H7 (cell line): ENCODE results near the gene CYBB. TPM values are rescaled to one million over a fixed set of nuclear protein-coding genes. Genes with fewer than 3 reads are reported as not detected.

Experiments
- DNase-seq: peaks from one replicate; pipeline ENCODE4 v3.0.0; 2012
- H3K27me3 ChIP-seq: 2 replicates; pipeline ENCODE4 v1.6.0; 2011; ENCODE audit warnings: mild to moderate bottlenecking, low read length; ENCODE audit not compliant: control insufficient read depth, insufficient read depth
- H3K36me3 ChIP-seq: replicated peaks from 2 replicates; pipeline ENCODE4 v1.5.1; 2011; ENCODE audit warnings: low read length; ENCODE audit not compliant: control insufficient read depth, insufficient read depth
- H3K4me3 ChIP-seq: 2 replicates; pipeline ENCODE4 v1.5.1; 2011; ENCODE audit warnings: low read depth, mild to moderate bottlenecking, control low read depth, low read length, moderate library complexity; ENCODE audit not compliant: insufficient read depth
- total RNA-seq: library from RNA; depleted of rRNA; stranded (reverse); fragments of >200 nt; shearing (Covaris generic); gene quantifications from 2 replicates; pipeline ENCODE4 v1.2.3, GENCODE V29; 2014; rRNA removed

CYBB gene
- total RNA-seq, 1 experiment from 2014 or later, result 0.14 TPM

DNA sequence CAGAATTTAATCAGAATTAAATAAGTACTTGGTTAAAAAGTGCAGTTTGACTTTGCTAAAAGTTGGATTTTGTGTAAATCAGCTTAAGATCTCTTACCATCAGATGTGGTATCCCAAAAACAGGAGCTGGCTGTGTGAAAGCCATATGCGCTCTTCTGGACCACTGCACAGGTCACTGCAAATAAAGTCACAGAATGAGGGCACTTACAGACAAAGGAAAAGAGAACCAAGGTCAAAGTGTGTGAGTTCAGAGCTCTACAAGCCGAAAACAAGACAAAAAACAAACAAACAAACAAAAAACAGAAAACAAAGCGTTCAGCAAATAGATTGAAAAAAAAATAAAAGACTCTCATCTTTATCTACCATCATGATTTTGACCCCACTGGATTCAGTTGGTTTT, 61.1 kb downstream of the CYBB start:
- DNase-seq, result no peak
- Histone ChIP-seq H3K36me3 (no peaks in the 10 kb centered on the region), H3K4me3 (no peak overlapping the region), H3K27me3 (no peaks in the 10 kb centered on the region)

DNA sequence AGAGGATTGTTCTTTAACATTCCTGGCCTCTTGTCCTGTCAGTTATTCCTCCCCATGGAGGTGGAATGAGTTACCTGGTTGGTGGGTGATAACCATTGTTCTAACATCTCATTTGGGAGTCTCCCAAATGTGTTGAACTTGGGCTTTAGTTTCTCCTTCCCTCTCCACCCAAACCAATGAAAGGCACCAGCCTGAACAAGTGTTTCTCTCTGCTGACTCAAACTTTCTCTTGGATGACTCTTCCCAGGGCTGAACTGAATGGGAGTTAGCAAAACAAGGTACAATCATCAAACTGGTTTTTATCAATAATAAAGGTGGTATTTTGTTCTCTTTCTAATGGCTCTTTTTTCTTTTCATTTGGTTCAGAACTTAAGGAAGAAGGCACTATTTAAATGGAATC, 64.8 kb downstream of the CYBB start:
- Histone ChIP-seq H3K27me3 (no peaks in the 10 kb centered on the region), H3K4me3 (no peak overlapping the region), H3K36me3 (no peaks in the 10 kb centered on the region)
- DNase-seq, result no peak

DNA sequence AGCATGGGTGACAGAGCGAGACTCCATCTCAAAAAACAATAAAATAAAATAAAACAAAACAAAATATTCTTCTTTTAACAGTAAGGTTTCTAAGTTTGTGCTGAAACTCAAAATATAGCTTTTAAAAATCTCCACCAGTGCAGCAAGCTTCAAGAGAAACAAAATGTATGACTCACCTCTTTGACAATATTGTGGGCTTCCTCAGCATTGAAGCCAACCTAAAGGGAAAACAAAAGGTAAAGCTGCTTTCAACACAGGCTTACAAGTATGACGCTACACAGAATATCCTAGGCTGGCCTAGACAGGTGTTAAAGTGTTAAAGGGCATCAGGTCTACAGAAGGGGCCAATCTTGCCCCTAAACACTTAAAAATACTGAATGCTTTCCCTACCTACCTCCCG, 66.3 kb downstream of the CYBB start:
- Histone ChIP-seq H3K4me3 (no peak overlapping the region), H3K36me3 (no peaks in the 10 kb centered on the region), H3K27me3 (no peaks in the 10 kb centered on the region)
- DNase-seq, result no peak

DNA sequence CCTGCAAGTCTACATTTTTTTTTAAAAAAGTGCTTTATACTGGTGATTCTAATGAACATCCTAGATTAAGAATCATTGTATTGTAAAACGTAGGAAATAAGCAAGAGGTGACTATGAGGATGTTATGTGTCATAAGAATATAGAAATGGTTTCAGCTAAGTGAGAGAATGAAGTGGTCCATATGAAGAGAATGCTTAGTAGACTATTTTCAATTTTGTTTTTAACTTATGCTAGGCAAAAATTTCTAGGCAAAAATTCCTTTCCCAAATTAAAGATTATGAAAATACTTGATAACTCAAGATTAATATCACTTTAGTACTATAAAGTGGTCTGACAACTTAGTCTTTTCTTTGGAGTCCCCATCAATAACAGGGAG, 66.7 kb downstream of the CYBB start:
- no peak for DNase-seq
- peak overlapping the region; percentile 60 for H3K4me3 ChIP-seq
- H3K36me3 ChIP-seq, result no peaks in the 10 kb centered on the region
- no peaks in the 10 kb centered on the region for H3K27me3 ChIP-seq

DNA sequence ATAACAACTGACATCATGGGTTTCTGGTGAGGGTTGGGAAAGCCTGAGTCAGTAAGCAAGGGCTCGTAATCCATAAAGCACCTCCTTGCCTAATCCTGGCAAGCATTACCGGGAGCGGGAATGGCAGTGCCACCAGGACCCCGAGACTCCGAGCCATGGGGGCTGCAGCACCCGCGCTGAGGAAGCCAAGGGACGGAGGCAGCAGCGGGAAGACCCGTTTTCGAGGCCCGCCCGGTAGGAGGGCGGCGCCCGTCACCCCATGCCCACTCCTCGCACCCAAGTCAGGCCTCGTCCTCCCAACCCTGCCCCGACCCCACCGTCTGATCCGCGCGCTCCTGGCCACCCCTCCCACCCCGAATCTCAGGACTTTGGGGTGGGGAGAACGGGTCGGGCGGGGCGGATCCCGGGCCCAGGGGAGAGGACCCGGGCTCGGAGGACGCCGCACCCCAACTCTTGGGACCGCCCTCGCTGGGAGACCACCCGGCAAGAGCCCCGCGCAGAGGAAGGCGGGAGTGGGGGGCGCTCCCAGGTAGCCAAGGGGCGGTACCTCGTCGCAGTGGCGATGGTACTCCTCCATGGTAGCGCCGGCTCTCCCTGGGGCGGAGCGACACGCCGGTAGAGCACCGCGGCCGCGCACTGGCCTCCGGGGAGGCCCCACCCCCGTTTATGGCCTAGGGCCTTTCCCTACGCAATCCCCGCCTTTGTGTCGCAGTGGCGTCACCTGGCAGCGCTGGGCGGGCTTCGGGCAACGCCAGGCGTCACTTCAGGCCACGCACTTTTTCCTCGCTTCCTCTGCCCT, 67.3 kb downstream of the CYBB start, which contains the start of gene DYNLT3:
Gene DYNLT3, minus strand, starts transcription at position 638 of the 799 bp plus-strand sequence. Its CDS starts 61 bp downstream, at position 577.
- DNase-seq, result peak; percentile 77
- no peaks in the 10 kb centered on the region for H3K36me3 ChIP-seq

DNA sequence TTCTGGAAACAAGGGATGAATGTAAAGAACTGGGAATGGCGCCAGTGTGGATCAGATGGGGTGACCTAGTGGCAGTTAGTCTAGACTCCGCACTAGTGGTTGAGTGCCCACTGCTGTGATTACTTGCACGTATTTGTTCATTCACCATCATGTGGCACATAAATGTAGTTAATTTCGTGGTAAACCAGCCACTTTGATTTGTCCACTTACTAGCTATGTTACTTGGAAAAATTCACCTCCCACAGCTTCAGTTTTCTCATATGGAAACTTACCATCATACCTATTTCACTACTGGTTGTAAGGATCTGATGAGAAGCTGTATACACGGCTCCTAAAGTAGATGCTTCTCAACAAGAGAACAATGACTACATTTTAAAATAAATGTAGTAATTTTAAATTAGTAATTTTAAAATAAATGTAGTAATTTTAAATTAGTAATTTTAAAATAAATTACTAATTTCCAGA, 67.9 kb downstream of the CYBB start:
- no peak for DNase-seq
- Histone ChIP-seq H3K36me3 (no peaks in the 10 kb centered on the region), H3K27me3 (no peaks in the 10 kb centered on the region), H3K4me3 (peak overlapping the region; percentile 60)

More for the DNA sequence above, 67.3 kb downstream of the CYBB start, which contains the start of gene DYNLT3:
- Histone ChIP-seq H3K27me3 (no peaks in the 10 kb centered on the region), H3K4me3 (peak within 1 kb of the TSS; percentile 60)

DNA sequence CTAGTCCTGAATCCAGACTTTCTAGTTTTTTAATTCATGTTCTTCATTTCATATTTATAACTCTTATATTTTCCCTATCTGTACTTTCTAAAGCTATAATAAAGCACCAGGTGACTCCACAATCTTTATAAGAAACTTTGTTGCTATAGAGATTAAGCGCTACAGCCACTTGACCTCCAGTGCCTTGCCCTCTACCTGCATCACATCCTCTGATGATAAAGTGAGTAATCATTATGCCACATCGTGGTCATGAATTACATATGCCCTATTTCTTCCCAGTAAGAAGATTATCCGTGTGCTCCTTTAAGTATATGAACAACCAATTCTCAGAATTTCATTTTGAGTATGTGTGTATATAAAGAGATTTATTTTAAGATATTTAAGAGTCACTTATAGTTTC, 74.3 kb downstream of the CYBB start:
- Histone ChIP-seq H3K4me3 (no peak overlapping the region), H3K27me3 (no peaks in the 10 kb centered on the region), H3K36me3 (no peaks in the 10 kb centered on the region)
- no peak for DNase-seq

DNA sequence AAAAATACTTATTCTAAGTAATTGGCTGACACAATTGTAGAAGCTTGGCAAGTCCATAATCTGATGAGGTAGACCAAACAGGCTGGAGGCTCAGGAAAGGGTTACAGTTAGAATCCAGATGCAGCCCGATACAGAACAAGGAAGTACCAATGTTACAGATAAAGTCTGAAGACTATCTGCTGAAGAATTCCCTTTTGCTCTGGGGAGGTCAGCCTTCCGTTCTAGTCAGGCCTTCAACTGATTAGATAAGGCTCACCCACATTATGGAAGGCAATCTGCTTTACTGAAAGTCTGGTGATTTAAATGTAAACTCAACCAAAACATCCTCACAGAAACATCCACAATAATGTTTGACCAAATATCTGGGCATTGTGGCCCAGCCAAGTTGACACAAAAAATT, 74.9 kb downstream of the CYBB start:
- no peak for DNase-seq
- H3K36me3 ChIP-seq, result no peaks in the 10 kb centered on the region
- no peaks in the 10 kb centered on the region for H3K27me3 ChIP-seq
- no peak overlapping the region for H3K4me3 ChIP-seq

DNA sequence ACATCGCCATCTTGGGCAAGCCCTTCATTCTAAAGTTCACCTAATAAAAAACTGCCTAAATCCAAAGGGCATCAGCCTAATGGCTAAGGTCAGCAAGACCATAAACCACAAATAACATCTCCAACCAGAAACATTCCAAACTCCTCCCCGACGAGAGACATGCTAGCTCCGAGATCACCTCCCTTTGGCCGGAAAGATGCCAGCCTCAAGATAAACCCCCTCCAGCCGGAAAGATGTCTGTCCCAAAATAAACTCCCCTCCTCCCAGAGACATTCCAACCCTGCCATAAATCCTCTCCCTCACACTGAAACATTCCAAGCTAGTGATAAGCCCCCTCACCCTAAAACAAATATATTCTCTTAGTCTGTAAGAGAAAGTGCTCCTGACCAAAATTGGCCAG, 80.9 kb downstream of the CYBB start:
- no peaks in the 10 kb centered on the region for H3K36me3 ChIP-seq
- DNase-seq, result no peak
- H3K4me3 ChIP-seq, result no peak overlapping the region
- no peaks in the 10 kb centered on the region for H3K27me3 ChIP-seq

DNA sequence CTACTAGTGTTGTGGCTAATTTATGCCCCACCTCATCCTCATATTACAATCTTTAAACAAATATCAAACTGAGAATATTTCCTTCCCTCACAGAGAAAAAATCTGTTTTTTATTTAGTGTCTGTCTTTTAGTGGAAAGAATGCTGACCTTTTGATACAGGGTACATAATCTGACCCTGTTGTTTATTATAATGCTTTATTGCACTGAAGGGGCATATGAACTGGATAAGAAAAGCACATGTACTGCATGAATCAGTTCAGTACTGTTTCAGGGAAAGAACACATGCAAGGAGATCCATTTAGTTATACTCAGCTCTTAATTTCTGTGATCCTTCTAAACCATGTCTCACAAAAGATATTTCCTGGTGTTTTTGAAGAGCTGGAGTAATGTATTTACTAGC, 83.0 kb downstream of the CYBB start:
- Histone ChIP-seq H3K27me3 (no peaks in the 10 kb centered on the region), H3K36me3 (no peaks in the 10 kb centered on the region), H3K4me3 (no peak overlapping the region)
- DNase-seq, result no peak

Other genes with a start within 250 kb of the CYBB start
- gene LANCL3, start 208.4 kb upstream of the CYBB start, total RNA-seq, result 0.38 and 0.74 TPM in 2 replicates
- gene XK, start 94.3 kb upstream of the CYBB start, total RNA-seq, result 1.2 and 2.2 TPM in 2 replicates
- gene DYNLT3, start 67.5 kb downstream of the CYBB start, total RNA-seq, result 6.7 and 8.7 TPM in 2 replicates
- 0.11 and 0.35 TPM in 2 replicates for gene SYTL5, start 226.5 kb downstream of the CYBB start, total RNA-seq